ENCODE measurements around the gene ZBTB46.
A peak's percentile ranks its signal among the peaks of the same experiment; 100 is the strongest.
"Not testable (repeated sequence)": the region's sequence is repeated elsewhere in the genome, so short reads cannot be mapped to it uniquely, and the experiment has no call there.

The ZBTB46 gene

DNA sequence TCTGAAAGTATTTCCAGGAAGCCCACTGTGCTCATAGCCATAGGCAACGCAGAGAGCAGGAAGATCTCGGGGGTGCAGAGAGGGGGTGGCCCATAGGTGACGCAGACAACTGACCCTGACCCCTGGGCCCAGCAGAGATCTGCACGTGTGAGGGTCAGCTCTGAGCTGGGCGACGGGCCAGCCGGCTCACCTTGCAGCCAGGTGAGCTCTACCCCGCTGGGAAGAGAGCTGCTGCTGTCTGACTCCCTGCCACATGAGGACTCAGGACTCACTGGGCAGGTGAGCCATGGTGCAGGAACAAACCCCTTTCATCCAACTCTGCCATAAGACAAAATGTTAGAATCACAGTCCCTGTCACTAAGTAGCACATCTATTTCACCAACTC lies 19.6 kb downstream of the ZBTB46 start:
- no peak for DNase-seq

DNA sequence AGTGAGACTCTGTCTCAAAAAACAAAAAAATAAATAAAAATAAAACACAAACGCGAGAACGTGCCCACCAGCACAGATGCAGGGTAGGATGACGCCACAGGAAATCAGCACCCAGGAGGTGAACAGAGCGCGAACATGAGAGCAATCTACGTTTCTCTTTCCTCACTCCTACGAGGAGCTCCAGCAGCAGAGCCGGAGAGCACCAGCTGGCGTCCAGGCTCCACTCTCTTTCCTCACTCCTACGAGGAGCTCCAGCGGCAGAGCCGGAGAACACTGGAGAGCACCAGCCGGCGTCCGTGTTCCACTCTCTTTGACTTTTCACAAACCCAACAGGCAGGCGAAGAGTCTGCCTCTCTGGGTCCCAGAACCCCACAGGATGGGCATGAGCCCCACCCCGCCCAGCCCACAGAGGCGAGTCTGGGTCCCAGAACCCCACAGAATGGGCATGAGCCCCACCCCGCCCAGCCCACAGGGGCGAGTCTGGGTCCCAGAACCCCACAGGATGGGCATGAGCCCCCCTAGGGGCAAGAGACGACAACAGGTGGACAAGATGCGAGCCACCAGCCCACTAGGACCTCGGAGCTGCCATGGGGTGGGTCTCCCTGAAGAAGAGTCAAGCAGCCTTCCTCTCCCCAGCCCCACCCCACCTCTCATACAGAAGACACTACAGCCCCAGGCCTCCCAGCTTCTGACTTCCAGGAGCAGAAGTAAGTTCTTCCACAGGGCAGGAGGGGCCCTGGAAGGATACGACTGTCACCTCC lies 20.2 kb downstream of the ZBTB46 start:
- DNase-seq, result no peak

DNA sequence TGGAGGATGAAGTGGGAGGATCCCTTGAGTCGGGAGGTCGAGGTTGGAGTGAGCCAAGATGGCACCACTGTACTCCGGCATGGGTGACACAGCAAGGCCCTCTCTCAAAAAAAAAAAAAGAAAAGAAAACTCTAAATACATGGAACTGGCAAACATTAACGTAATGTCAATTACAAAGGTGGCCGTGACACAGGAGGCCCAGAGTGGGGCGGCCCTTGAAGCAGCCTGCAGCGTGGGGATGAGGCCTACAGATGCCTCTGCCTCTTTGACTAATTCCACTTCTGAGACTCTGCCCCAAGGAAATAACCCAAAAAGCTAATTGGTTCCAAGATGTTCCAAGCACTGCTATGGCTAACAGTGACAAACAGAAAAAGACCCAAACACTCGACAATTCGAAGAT lies 21.2 kb downstream of the ZBTB46 start:
- DNase-seq, result no peak

DNA sequence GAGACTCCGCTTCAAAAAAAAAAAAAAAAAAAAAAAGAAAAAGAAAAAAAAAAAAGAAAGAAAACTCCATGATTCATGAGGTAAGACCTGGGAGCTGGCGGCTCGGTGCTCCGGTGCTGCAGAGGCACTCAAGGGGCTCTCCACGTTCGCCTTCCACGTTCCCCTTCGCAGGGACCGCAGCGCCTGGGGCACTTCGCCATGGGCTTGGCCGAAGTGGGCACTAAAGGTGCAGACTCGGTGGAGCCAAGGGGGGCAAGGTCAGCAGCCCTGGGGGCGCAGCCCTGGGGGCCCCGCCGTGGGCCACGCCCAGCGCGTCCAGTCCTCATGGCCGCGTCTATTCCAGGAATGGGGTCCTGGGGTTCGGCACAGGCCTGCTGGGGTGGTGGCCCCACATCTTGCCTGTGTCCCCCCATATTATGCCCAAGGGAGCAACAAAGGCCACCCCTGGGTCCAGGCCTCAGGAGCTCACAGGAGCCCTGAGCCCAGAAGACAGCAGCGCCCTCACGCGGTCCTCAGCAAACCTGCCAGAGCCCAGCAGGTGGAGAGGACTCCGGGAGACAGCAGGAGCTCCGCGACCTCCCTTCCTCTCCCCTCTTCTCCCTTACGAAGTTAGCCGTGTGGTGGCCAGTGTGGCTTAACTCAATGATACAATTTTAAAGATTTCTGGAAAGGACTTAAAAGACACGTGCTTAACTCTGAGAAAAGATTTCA lies 21.9 kb downstream of the ZBTB46 start:
- DNase-seq, result no peak

DNA sequence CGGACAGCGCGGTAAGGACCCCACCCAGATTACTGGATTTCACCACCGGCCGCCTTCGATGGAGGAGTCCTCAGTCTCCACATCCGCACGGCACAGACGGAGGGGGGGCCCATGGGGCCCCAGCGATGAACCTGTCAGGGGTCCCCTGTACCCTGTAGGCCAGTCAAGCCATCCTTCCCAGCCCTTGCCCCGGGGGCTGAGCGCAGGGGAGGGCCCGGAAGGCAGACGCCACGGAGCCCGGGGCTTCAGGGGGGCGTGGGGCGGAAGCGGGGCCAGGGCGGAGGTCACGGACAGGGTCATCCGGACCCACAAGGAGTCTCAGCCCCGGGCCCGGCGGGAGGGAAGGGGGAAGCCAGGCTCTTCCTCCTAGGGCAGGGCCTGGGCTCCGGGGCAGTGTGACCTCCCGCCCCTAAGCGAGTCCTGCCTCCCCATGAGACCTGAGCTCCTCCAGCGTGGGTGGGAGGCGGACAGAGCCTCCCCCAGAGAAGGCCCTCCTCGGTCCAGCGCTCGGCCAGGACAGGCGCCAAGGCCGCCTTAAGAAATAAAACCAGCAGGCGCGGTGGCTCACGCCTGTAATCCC lies 22.8 kb downstream of the ZBTB46 start:
- DNase-seq, result no peak

DNA sequence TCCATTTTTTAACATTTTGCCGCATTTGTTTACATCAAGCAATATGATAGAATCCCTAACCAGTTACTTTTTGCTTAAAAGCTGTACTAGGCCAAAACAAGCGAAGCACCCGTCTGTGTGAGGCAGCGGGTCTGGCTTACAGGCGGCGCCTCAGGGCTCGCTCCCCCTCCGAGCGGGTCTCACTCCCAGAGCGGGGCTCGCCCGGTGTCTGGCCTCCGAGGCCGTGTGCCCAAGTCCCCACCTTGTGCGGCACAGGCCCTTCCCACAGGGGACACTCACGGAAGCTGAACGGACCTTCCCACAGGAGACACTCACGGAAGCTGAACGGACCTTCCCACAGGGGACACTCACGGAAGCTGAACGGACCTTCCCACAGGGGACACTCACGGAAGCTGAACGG lies 23.4 kb downstream of the ZBTB46 start:
- no peak for DNase-seq

DNA sequence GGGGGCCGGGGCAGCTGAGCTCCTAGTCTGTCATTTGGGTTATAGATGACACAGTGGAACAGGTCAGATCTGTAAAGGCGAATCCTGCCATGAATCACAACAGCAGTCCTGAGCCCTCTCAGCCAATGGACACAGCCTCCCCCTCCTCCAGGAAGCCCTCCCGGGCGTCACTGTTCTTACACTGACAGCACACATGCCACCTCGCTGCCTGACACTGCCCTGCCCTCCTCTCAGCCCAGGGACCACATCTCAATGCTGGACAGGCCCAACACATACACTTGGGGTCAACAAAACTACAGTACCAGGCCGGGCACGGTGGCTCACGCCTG lies 26.8 kb downstream of the ZBTB46 start:
- DNase-seq, result no peak

DNA sequence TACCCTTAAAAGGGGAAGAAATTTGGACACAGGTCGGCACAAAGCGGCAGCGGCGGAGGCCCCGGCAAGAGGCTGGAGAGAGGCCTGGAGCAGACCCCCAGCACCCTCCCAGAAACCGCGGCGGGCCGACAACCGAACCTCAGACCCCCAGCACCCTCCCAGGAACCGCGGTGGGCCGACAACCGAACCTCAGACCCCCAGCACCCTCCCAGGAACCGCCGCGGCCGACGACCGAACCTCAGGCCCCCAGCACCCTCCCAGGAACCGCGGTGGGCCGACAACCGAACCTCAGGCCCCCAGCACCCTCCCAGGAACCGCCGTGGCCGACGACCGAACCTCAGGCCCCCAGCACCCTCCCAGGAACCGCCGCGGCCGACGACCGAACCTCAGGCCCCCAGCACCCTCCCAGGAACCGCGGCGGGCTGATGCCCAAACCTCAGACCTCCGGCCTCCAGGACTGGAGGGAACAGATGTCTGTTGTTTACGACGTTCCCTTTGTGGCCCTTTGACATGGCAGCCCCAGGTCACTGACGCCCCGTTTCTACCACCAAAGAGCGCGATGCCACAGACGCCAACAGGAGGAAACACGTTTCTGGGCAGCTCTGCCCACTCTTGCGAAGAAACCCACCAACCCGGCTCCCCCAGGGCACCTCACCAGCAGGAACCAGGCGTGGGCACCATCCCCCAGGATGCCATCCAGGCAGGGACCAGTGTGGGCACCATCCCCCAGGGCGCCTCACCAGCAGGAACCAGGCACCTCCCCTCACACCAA lies 28.4 kb downstream of the ZBTB46 start:
- no peak for DNase-seq

DNA sequence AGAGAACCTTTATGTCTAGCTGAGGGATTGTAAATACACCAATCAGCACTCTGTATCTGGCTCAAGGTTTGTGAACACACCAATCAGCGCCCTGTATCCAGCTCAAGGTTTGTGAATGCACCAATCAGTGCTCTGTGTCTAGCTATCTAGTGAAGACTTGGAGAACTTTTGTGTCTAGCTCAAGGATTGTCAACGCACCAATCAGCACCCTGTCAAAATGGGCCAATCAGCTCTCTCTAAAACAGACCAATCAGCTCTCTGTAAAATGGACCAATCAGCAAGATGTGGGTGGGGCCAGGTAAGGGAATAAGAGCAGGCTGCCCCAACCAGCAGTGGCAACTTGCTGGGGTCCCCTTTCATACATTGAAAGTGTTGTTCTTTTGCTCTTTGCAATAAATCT lies 29.9 kb downstream of the ZBTB46 start:
- peak; percentile 5 for DNase-seq

DNA sequence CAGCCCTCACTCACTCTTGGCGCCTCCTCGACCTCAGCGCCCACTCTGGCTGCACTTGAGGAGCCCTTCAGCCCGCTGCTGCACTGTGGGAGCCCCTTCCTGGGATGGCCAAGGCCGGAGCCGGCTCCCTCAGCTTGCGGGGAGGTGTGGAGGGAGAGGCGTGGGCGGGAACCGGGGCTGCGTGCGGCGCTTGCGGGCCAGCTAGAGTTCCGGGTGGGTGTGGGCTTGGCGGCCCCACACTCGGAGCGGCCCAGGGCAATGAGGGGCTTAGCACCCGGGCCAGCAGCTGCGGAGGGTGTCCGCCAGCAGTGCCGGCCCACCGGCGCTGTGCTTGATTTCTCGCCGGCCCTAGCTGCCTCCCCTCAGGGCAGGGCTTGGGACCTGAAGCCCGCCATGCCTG lies 30.7 kb downstream of the ZBTB46 start:
- not testable (repeated sequence) for DNase-seq

DNA sequence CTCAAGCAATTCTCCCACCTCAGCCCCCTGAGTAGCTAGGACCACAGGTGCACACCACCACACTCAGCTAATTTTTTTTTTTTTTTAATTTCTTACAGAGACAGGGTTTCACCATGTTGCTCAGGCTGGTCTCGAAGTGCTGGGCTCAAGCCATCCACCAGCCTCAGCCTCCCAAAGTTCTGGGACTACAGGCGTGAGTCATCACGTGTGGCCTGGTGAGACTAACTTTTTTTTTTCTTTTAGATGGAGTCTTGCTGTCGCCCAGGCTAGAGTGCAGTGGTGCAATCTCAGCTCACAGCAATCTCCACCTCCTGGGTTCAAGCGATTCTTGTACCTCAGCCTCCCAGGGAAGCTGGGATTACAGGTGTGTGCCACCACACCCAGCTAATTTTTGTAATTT lies 31.9 kb downstream of the ZBTB46 start:
- DNase-seq, result not testable (repeated sequence)

DNA sequence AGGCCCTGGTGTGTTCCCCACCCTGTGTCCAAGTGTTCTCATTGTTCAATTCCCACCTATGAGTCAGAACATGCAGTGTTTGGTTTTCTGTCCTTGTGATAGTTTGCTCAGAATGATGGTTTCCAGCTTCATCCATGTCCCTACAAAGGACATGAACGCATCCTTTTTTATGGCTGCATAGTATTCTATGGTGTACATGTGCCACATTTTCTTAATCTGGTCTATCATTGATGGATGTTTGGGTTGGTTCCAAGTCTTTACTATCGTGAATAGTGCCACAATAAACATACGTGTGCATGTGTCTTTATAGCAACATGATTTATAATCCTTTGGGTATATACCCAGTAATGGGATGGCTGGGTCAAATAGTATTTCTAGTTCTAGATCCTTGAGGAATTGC lies 33.9 kb downstream of the ZBTB46 start:
- not testable (repeated sequence) for DNase-seq

DNA sequence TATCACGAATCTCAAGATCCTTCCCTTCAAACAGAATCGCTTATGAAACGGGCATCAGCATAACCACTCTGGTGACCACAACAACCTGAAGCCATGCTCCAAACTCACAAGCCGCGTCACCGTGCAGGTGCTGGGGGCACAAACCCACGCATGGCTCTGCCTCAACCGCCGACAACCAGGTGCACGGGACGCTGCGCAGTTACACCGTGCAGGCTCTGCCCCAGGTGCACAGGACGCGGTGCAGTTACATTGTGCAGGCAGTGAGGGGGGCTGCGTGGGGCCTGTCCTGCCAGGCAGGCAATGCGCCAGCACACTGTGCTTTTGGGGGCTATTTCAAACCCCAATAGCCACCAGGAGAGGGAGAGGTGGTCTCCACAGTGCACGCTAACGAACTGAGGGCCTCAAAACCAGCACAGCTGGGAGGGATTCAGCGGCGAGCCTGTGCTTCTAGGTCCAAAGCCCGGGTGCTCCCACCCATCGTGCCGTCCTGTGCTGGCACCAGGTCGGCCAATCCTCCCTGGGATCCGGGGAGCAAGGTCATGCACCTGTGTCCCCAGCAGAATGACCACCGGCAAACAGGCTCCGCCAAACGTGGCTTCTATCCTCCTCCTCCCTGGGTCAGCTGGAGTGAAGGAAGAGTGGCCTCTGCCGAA lies 35.8 kb downstream of the ZBTB46 start:
- DNase-seq, result no peak

DNA sequence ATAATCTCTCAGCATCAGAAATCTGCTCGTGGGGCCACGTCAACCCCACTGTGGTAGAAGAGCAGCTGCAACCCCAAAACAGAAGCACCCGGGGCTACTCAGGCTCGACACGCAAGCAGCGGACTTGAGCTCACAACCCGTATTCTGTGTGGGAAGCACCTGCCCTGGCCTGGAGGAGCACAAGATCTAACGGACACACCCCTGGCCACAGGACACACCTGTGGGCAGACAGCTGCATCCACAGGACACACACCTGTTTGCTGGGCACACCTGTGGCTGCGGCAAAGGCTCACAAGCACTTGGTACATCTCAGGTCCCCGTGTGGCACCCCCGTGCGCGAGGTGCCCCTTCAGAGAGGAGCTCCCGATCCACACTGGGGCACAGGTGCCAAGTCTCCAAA lies 36.5 kb downstream of the ZBTB46 start:
- no peak for DNase-seq

DNA sequence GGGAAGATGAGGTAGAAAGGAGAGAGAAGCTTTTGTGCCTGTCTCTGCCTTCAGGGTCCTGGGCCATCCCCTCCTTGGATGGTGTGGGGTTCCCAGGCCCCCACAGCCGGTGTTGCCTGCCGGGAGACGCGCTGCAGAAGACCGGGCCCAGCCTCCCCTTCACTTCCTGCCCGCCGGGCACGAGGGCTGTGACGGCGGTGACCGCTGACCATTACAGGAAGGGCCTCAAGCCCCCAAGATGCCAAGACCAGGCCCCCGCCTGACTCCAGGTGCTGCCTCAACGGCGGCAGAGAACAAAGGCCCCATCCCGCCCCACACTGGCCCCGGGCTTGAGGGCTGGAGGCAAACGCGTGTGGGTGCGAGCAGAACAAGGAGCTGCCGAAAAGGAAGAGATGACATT lies 38.2 kb downstream of the ZBTB46 start:
- no peak for DNase-seq

DNA sequence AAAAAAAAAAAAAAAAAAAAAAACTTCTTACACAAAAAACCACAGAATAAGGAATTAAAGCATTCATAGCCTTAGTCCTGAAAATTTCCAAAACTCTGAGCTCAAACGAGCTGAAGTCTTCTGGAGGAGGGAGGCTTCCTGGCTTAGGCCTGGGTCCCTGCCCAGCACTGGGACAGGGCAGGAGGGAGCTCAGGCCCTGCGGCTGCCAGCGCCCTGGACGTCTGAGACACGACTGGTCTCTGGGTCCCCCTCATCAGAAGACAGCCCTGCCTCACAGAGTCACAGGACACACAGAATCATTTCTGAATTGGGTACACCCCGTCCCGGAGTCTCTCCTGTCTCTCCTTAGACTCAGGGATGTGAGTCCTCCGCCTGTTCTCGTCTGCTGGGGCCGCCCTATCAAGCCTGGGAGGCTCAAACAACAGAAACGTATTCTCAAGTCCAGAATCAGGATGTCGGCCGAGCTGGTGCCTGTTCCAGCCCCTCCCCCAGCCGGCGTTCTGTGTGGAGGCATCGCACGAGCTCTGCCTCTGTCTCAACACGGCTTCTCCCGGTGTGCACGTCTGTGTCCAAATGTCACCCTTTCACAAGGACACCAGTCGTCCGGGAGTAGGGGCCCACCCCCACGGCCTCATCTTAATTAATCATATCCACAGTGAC lies 39.4 kb downstream of the ZBTB46 start:
- no peak for DNase-seq

DNA sequence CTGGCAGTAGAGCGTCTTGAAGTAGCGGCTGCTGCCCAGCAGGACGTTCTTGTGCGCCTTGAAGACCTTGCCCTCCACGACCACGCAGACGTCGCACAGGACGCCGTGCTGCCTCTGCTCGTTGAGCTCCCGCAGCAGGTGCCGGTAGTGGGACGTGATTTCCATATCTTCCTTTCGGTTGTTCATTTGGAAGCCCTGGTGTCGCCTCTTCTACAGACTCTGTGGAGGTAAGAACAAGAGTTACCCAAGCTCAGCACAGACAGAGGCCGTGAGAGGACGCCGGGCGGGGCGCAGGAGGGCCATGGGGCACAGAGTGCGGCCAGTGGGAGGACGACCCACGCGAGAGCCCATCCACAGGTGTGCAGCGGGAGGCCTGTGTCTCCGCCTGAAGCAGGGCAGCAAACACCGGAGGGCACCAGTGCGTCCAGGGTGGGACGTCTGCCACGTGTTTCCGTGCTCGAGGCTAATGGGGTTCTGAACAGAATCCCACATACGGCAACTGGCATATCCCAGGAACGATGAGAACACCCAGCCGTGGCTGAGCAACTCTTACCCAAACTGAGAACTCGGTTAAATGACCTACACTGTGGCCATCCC lies 40.4 kb downstream of the ZBTB46 start:
- DNase-seq, result no peak

DNA sequence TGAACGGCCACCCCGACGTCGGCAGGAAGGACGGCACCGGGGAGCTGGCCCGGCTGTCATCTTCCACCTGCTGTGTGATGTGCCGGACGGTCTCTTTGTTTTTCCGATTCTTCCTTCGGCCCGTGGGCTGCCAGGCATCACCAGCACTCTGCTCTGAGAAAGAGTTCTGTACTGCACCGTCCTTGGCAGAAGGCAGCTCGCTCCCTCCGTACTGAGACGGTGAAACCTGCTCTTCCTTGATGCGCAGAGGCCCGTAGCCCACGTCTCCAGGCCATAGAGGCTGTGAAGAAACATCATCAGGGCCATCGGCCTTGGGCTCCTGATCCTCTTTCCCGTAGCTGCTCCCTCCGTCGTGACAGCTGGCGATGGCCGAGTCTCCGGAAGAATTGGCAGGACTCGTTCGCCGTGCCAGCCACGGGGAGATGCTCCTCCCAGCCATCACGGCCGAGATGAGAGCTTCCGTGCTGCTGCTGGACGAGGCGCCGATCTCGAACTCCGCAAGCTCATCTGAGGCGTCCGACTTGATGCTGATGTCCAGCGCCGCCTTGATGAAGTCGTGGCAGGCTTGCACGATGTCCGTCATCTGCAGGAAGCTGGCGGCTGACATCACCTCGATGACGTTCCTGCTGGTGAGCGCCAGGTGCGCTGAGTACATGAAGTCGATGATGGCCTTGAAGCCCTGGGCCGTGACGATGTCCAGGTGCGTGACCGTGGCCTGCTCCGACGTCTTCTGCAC lies 41.1 kb downstream of the ZBTB46 start:
- no peak for DNase-seq

DNA sequence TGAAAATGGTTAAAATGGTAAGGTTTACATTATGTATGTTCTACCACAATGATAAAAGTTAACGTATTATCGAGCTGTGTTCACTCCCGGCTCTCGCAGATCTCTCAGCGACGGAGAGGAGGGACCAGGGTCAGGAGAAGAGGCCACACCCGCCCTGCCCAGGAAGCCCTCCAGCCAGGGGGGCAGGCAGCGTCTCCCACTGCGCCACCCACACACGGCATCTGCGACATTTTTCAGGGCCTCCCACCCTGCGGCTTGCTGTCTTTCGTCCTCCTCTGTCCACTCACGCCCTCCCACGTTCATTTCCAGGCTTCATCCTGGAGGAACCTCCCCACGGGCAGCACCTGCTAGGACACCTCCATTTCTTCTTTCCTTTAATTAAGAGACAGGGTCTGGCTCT lies 43.3 kb downstream of the ZBTB46 start:
- no peak for DNase-seq

DNA sequence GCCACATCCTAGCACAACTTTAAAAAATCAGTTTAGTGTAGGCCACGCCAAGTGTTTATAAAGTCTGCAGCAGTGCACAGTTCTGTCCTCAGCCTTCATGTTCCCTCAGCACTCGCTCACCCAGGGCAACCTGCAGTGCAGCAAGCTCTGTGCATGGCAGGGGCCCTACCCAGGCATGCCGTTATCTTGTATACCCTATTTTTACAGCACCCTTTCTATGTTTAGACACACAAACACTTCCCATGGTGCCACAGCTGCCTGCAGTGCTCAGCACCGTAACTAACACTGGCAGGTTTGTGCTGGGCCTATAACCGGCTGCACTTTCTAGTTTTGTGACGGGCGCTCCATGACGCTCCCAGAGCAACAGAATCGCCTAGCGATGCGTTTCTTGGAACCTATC lies 43.8 kb downstream of the ZBTB46 start:
- DNase-seq, result no peak

DNA sequence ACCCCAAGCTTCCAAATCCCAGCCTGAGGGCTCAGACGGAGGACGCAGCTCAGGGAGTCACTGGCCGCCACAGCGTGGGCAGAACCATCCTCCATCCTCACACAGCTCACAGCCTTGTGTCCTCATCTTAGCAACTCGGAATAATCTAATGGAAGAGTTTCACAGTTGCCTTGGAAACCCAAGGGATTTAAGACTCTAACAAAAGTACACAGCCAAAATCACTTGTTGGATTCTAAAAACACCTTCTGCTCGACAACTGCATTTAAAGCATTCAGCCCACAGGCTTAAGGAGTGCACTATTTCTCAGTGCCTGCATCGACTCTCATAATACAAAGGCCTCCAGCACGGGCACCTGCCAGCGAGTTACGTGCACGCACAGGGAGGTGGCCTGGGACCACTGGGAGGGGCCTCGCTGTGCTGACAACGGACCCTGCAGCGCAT lies 45.4 kb downstream of the ZBTB46 start:
- no peak for DNase-seq

Measured in activated CD4-positive, alpha-beta T cell treated with anti-CD3 and anti-CD28 coated beads, Interleukin-10, Interleukin-2, amounts not matched to agents 100 ng/mL and 50 ng/mL, durations not matched to agents 16 hours and 8 hours (primary cell).